Astrocyte (in vitro differentiated cells and primary cell): ENCODE results near the gene CACNB4.

Source experiments
- EZH2 ChIP-seq: IDR thresholded peaks from 2 replicates; pipeline ENCODE4 v1.6.1; 2012; ENCODE audit warnings: mild to moderate bottlenecking, low read length, inconsistent platforms; ENCODE audit not compliant: insufficient read depth
- TF ChIP-seq, protein P1 (sequence below): IDR thresholded peaks from 2 replicates; pipeline ENCODE4 v1.5.1; 2011; ENCODE audit warnings: low read depth, mild to moderate bottlenecking, inconsistent platforms, low read length, moderate library complexity; ENCODE audit not compliant: insufficient read depth

DNA sequence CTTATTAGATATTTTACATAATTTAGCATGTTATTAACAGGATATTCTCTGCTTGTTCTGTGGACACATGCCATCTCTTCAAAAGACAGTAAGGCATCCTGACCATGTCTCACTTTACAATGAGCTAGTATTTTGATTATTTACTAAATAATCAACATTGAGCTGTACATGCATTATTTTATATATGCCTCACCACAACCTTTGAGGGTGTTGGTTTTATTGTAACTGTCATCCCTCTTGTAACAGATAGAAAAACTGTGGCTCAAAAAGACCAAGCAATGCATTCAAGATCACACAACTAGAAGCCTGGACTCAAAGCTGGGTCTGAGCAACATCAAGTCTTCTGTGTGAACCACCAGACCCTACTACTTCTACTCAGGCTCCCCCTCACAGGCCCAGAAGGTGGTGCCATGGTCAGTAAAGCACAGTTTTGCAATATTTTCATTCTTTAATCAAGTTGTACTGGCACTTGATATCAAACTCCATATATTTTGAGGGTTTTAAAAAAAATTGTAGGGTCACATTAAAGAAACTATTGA is 165.5 kb downstream of the CACNB4 start:
- TF ChIP-seq, protein P1, sequence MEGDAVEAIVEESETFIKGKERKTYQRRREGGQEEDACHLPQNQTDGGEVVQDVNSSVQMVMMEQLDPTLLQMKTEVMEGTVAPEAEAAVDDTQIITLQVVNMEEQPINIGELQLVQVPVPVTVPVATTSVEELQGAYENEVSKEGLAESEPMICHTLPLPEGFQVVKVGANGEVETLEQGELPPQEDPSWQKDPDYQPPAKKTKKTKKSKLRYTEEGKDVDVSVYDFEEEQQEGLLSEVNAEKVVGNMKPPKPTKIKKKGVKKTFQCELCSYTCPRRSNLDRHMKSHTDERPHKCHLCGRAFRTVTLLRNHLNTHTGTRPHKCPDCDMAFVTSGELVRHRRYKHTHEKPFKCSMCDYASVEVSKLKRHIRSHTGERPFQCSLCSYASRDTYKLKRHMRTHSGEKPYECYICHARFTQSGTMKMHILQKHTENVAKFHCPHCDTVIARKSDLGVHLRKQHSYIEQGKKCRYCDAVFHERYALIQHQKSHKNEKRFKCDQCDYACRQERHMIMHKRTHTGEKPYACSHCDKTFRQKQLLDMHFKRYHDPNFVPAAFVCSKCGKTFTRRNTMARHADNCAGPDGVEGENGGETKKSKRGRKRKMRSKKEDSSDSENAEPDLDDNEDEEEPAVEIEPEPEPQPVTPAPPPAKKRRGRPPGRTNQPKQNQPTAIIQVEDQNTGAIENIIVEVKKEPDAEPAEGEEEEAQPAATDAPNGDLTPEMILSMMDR = no peak
- TF ChIP-seq EZH2 = no peak
